ENCODE results near the gene SERPINE1.

The SERPINE1 gene

DNA sequence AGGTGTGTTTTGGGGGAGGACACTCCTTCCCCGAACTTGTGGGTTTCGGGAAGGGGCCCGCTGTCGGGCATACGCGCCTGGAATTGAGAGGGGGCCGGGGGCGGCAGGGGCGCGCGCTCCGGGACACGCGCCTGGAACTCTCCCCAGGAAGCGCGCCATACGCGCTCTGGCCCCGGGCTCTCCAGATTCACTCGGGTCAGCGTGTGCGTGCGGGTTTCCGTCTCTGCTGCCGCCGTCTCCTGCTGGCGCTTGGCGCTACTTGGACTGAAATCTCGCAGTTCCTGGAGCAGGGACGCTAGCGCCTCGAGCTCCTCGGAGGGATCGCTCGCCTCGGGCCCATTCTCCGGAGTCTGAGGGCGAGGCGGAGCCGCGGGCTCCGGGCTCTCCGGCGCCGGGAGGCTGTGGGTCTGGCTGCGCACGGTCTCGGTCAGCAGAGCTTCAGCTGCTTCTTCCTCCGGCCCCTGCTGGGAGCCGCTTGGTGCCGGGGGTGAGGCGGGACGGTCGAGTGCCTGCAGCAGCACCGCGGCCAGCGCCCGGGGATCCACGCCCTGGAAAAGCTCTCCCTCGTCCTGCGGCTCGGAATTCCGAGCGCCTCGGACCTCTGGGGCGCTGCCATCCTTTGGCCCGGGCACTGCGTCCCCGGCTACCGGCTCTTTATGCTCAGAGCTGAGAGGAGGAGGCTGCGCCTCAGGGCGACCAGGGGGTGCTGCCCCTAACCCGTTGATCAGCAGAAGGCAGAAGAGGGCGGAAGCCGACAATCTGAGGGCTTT is 37.4 kb downstream of the SERPINE1 start:
- CTCF ChIA-PET, result interaction anchor here (0.8 kb wide), 1 partner anchor 20 kb away, joined by 4 read pairs; no protein-coding TSS in a partner anchor
- POLR2A ChIA-PET, result interaction anchor here (0.7 to 1.2 kb wide), 3 partner anchors 10 to 38 kb away, joined by 3 to 4 read pairs (median 3); partner anchors contain the start of gene SERPINE1
- Histone ChIP-seq H3K4me1 (ENCODE audit: control insufficient read depth, insufficient read depth, low read length) (peaks cover 18% of the 10 kb centered on the region), H3K4me3 (ENCODE audit: low read depth, low read length) (peak overlapping the region; percentile 13; the same call in 1 of the 2 replicates), H3K36me3 (ENCODE audit: control insufficient read depth in 2 of 2, insufficient read depth in 1 of 2, low read length in 2 of 2) (peaks cover 3% of the 10 kb centered on the region in 2 experiments; a peak in 2 of 3 replicates), H3K27ac (ENCODE audit: extremely low read depth, low read depth, low read length) (no peak overlapping the region), H3K9me3 (ENCODE audit: control insufficient read depth, insufficient read depth, low read depth, low read length) (no peaks in the 10 kb centered on the region)
- TF ChIP-seq ZNF146 (tag by site-specific recombination; IDR thresholded peaks at IDR 0.05), result no peak
- no peak for TF ChIP-seq ZNF510 (tag by site-specific recombination; IDR thresholded peaks at IDR 0.05; ENCODE audit: insufficient replicate concordance)
- TF ChIP-seq ZNF341 (tag by site-specific recombination; IDR thresholded peaks at IDR 0.05; ENCODE audit: low read depth), result 0 out of 2 replicates have a peak, but pooled peaks have one; percentile 9
- no peak for TF ChIP-seq ZNF529 (tag by site-specific recombination; IDR thresholded peaks at IDR 0.05; ENCODE audit: insufficient replicate concordance)
- TF ChIP-seq ZNF623 (tag by site-specific recombination; IDR thresholded peaks at IDR 0.05), result no peak
- peak; percentile 24; the same call in 1 of the 2 replicates for TF ChIP-seq ZNF121 (tag by site-specific recombination; IDR thresholded peaks at IDR 0.05)
- TF ChIP-seq YY1 (tag by site-specific recombination; IDR thresholded peaks at IDR 0.05), result no peak
- peak; percentile 38; the same call in 1 of the 2 replicates for TF ChIP-seq ZIC2 (tag by site-specific recombination; IDR thresholded peaks at IDR 0.05)
- TF ChIP-seq ZNF140 (tag by site-specific recombination; IDR thresholded peaks at IDR 0.05), result no peak
- no peak for TF ChIP-seq ZNF473 (tag by site-specific recombination; IDR thresholded peaks at IDR 0.05)
- TF ChIP-seq KLF8 (tag by site-specific recombination; IDR thresholded peaks at IDR 0.05), result 0 out of 2 replicates have a peak, but pooled peaks have one; percentile 12
- TF ChIP-seq ZBTB8A (tag by site-specific recombination; IDR thresholded peaks at IDR 0.05), result peak; percentile 15; the same call in 1 of the 2 replicates
- TF ChIP-seq, protein P1, sequence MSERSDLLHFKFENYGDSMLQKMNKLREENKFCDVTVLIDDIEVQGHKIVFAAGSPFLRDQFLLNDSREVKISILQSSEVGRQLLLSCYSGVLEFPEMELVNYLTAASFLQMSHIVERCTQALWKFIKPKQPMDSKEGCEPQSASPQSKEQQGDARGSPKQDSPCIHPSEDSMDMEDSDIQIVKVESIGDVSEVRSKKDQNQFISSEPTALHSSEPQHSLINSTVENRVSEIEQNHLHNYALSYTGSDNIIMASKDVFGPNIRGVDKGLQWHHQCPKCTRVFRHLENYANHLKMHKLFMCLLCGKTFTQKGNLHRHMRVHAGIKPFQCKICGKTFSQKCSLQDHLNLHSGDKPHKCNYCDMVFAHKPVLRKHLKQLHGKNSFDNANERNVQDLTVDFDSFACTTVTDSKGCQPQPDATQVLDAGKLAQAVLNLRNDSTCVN (tag by site-specific recombination; optimal IDR thresholded peaks at IDR 0.05), result peak; percentile 93
- TF ChIP-seq, protein P2, sequence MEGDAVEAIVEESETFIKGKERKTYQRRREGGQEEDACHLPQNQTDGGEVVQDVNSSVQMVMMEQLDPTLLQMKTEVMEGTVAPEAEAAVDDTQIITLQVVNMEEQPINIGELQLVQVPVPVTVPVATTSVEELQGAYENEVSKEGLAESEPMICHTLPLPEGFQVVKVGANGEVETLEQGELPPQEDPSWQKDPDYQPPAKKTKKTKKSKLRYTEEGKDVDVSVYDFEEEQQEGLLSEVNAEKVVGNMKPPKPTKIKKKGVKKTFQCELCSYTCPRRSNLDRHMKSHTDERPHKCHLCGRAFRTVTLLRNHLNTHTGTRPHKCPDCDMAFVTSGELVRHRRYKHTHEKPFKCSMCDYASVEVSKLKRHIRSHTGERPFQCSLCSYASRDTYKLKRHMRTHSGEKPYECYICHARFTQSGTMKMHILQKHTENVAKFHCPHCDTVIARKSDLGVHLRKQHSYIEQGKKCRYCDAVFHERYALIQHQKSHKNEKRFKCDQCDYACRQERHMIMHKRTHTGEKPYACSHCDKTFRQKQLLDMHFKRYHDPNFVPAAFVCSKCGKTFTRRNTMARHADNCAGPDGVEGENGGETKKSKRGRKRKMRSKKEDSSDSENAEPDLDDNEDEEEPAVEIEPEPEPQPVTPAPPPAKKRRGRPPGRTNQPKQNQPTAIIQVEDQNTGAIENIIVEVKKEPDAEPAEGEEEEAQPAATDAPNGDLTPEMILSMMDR (tag by site-specific recombination; IDR thresholded peaks at IDR 0.05), result no peak
- no peak for TF ChIP-seq ZNF133 (tag by site-specific recombination; IDR thresholded peaks at IDR 0.05)
- TF ChIP-seq, protein P3, sequence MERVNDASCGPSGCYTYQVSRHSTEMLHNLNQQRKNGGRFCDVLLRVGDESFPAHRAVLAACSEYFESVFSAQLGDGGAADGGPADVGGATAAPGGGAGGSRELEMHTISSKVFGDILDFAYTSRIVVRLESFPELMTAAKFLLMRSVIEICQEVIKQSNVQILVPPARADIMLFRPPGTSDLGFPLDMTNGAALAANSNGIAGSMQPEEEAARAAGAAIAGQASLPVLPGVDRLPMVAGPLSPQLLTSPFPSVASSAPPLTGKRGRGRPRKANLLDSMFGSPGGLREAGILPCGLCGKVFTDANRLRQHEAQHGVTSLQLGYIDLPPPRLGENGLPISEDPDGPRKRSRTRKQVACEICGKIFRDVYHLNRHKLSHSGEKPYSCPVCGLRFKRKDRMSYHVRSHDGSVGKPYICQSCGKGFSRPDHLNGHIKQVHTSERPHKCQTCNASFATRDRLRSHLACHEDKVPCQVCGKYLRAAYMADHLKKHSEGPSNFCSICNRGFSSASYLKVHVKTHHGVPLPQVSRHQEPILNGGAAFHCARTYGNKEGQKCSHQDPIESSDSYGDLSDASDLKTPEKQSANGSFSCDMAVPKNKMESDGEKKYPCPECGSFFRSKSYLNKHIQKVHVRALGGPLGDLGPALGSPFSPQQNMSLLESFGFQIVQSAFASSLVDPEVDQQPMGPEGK (tag by site-specific recombination; IDR thresholded peaks at IDR 0.05), result no peak
- no peak for TF ChIP-seq ZBTB7A (tag by site-specific recombination; IDR thresholded peaks at IDR 0.05; ENCODE audit: low read depth)
- 0 out of 2 replicates have a peak, but pooled peaks have one; percentile 5 for TF ChIP-seq ZNF561 (tag by site-specific recombination; IDR thresholded peaks at IDR 0.05; ENCODE audit: borderline replicate concordance)
- no peak for TF ChIP-seq ZNF394 (tag by site-specific recombination; IDR thresholded peaks at IDR 0.05; ENCODE audit: borderline replicate concordance)
- no peak for TF ChIP-seq KLF16 (tag by site-specific recombination; IDR thresholded peaks at IDR 0.05)
- TF ChIP-seq OSR2 (tag by site-specific recombination; IDR thresholded peaks at IDR 0.05), result no peak
- TF ChIP-seq ZFP37 (tag by site-specific recombination; IDR thresholded peaks at IDR 0.05), result no peak
- TF ChIP-seq, protein P4, sequence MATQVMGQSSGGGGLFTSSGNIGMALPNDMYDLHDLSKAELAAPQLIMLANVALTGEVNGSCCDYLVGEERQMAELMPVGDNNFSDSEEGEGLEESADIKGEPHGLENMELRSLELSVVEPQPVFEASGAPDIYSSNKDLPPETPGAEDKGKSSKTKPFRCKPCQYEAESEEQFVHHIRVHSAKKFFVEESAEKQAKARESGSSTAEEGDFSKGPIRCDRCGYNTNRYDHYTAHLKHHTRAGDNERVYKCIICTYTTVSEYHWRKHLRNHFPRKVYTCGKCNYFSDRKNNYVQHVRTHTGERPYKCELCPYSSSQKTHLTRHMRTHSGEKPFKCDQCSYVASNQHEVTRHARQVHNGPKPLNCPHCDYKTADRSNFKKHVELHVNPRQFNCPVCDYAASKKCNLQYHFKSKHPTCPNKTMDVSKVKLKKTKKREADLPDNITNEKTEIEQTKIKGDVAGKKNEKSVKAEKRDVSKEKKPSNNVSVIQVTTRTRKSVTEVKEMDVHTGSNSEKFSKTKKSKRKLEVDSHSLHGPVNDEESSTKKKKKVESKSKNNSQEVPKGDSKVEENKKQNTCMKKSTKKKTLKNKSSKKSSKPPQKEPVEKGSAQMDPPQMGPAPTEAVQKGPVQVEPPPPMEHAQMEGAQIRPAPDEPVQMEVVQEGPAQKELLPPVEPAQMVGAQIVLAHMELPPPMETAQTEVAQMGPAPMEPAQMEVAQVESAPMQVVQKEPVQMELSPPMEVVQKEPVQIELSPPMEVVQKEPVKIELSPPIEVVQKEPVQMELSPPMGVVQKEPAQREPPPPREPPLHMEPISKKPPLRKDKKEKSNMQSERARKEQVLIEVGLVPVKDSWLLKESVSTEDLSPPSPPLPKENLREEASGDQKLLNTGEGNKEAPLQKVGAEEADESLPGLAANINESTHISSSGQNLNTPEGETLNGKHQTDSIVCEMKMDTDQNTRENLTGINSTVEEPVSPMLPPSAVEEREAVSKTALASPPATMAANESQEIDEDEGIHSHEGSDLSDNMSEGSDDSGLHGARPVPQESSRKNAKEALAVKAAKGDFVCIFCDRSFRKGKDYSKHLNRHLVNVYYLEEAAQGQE (tag by site-specific recombination; IDR thresholded peaks at IDR 0.05), result peak; percentile 97
- TF ChIP-seq GFI1B (tag by site-specific recombination; IDR thresholded peaks at IDR 0.05), result no peak
- TF ChIP-seq, protein P5, sequence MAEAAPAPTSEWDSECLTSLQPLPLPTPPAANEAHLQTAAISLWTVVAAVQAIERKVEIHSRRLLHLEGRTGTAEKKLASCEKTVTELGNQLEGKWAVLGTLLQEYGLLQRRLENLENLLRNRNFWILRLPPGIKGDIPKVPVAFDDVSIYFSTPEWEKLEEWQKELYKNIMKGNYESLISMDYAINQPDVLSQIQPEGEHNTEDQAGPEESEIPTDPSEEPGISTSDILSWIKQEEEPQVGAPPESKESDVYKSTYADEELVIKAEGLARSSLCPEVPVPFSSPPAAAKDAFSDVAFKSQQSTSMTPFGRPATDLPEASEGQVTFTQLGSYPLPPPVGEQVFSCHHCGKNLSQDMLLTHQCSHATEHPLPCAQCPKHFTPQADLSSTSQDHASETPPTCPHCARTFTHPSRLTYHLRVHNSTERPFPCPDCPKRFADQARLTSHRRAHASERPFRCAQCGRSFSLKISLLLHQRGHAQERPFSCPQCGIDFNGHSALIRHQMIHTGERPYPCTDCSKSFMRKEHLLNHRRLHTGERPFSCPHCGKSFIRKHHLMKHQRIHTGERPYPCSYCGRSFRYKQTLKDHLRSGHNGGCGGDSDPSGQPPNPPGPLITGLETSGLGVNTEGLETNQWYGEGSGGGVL (tag by site-specific recombination; IDR thresholded peaks at IDR 0.05), result no peak
- no peak for TF ChIP-seq ZNF24 (tag by site-specific recombination; IDR thresholded peaks at IDR 0.05)
- TF ChIP-seq MZF1 (tag by site-specific recombination; IDR thresholded peaks at IDR 0.05; ENCODE audit: borderline replicate concordance), result no peak

All from HEK293 (cell line).